SK-N-SH treated with all-trans-retinoic acid at 6 μM for 48 hours (cell line): Measurements from ENCODE around the gene LRRC2.

ENCODE experiments used
- ATAC-seq: fragments of 200-7000 bp; cut with Tn5 transposase; 3 replicates; pipeline ENCODE4 v1.9.1; 2020; ENCODE audit warnings: mild to moderate bottlenecking, moderate library complexity
- ARNTL ChIP-seq: fragments of 450-650 bp; formaldehyde crosslinking; IDR thresholded peaks from 2 replicates; pipeline ENCODE4 v1.5.0; 2020; ENCODE audit warnings: low read depth, mild to moderate bottlenecking, moderate library complexity, borderline replicate concordance
- BACH2 ChIP-seq: fragments of 250-450 bp; sonication (Bioruptor Pico); IDR thresholded peaks from 2 replicates; pipeline ENCODE4 v1.9.0; 2021; ENCODE audit warnings: mild to moderate bottlenecking, borderline replicate concordance
- CREB5 ChIP-seq: fragments of 250-450 bp; sonication (Bioruptor Pico); IDR thresholded peaks from 2 replicates; pipeline ENCODE4 v1.5.1; 2020; ENCODE audit warnings: low read depth, mild to moderate bottlenecking, moderate library complexity
- CSDC2 ChIP-seq: fragments of 250-450 bp; sonication (Bioruptor Pico); IDR thresholded peaks from 2 replicates; pipeline ENCODE4 v1.5.0; 2020; ENCODE audit warnings: mild to moderate bottlenecking, moderate library complexity
- GLIS3 ChIP-seq: fragments of 250-450 bp; sonication (Bioruptor Pico); IDR thresholded peaks from 2 replicates; pipeline ENCODE4 v1.5.0; 2020; ENCODE audit warnings: mild to moderate bottlenecking, moderate library complexity
- ISL1 ChIP-seq: fragments of 250-450 bp; sonication (Bioruptor Pico); IDR thresholded peaks from 2 replicates; pipeline ENCODE4 v2.1.2; 2022; ENCODE audit warnings: mild to moderate bottlenecking, moderate library complexity
- OSR1 ChIP-seq: fragments of 250-450 bp; sonication (Bioruptor Pico); IDR thresholded peaks from 2 replicates; pipeline ENCODE4 v1.8.0; 2022; ENCODE audit warnings: moderate library complexity, mild to moderate bottlenecking, inconsistent platforms
- RARB ChIP-seq: fragments of 250-450 bp; sonication (Bioruptor Pico); IDR thresholded peaks from 2 replicates; pipeline ENCODE4 v1.8.0; 2021; ENCODE audit warnings: mild to moderate bottlenecking, moderate library complexity
- SNAI2 ChIP-seq: fragments of 250-450 bp; sonication (Bioruptor Pico); IDR thresholded peaks from 2 replicates; pipeline ENCODE4 v1.5.0; 2020; ENCODE audit warnings: mild to moderate bottlenecking, moderate library complexity
- TCF4 ChIP-seq: fragments of 250-450 bp; sonication (Bioruptor Pico); IDR thresholded peaks from 2 replicates; pipeline ENCODE4 v1.8.0; 2021; ENCODE audit warnings: mild to moderate bottlenecking, moderate library complexity, borderline replicate concordance
- TOX ChIP-seq: fragments of 250-450 bp; sonication (Bioruptor Pico); IDR thresholded peaks from 2 replicates; pipeline ENCODE4 v1.8.0; 2021; ENCODE audit warnings: mild to moderate bottlenecking, moderate library complexity, borderline replicate concordance
- TSHZ2 ChIP-seq: fragments of 250-450 bp; sonication (Bioruptor Pico); IDR thresholded peaks from 2 replicates; pipeline ENCODE4 v1.5.0; 2020; ENCODE audit warnings: mild to moderate bottlenecking, moderate library complexity
- ZC3H10 ChIP-seq: fragments of 250-450 bp; sonication (Bioruptor Pico); IDR thresholded peaks from 2 replicates; pipeline ENCODE4 v1.5.1; 2021; ENCODE audit warnings: mild to moderate bottlenecking, moderate library complexity
- ZFP3 ChIP-seq: fragments of 250-450 bp; sonication (Bioruptor Pico); IDR thresholded peaks from 2 replicates; pipeline ENCODE4 v1.5.0; 2020; ENCODE audit warnings: mild to moderate bottlenecking, moderate library complexity
- ZFP30 ChIP-seq: fragments of 450-650 bp; formaldehyde crosslinking; IDR thresholded peaks from 2 replicates; pipeline ENCODE4 v1.5.0; 2022; ENCODE audit warnings: mild to moderate bottlenecking, moderate library complexity
- ZNF565 ChIP-seq: fragments of 450-650 bp; formaldehyde crosslinking; conservative IDR thresholded peaks from 2 replicates; pipeline ENCODE4 v1.5.0; 2020; ENCODE audit warnings: low read depth, mild to moderate bottlenecking, moderate library complexity
- ZNF70 ChIP-seq: fragments of 450-650 bp; formaldehyde crosslinking; IDR thresholded peaks from 2 replicates; pipeline ENCODE4 v1.5.0; 2020; ENCODE audit warnings: mild to moderate bottlenecking, moderate library complexity
- ZNF8 ChIP-seq: fragments of 450-650 bp; formaldehyde crosslinking; IDR thresholded peaks from 2 replicates; pipeline ENCODE4 v1.5.0; 2020; ENCODE audit warnings: mild to moderate bottlenecking, moderate library complexity
- TF ChIP-seq, protein P1 (sequence below): fragments of 250-450 bp; sonication (Bioruptor Pico); IDR thresholded peaks from 2 replicates; pipeline ENCODE4 v1.8.0; 2021; ENCODE audit warnings: low read depth, mild to moderate bottlenecking, moderate library complexity, borderline replicate concordance
- TF ChIP-seq, protein P2 (sequence below): fragments of 250-450 bp; sonication (Bioruptor Pico); IDR thresholded peaks from 2 replicates; pipeline ENCODE4 v1.5.1; 2021; ENCODE audit warnings: mild to moderate bottlenecking, moderate library complexity
- TF ChIP-seq, protein P3 (sequence below): fragments of 250-450 bp; sonication (Bioruptor Pico); IDR thresholded peaks from 2 replicates; pipeline ENCODE4 v1.8.0; 2020; ENCODE audit warnings: mild to moderate bottlenecking, moderate library complexity, borderline replicate concordance

Gene LRRC2

GRCh38 chr3:46574881-46575576, 8.9 kb upstream of the LRRC2 start:
- no peak for ATAC-seq

GRCh38 chr3:46574243-46574646, 8.1 kb upstream of the LRRC2 start:
- no peak for ATAC-seq
- TF ChIP-seq ISL1 (CRISPR knock-in tag): no peak
- TF ChIP-seq CSDC2 (CRISPR knock-in tag): no peak
- no peak for TF ChIP-seq OSR1 (CRISPR knock-in tag)
- no peak for TF ChIP-seq BACH2
- TF ChIP-seq ZFP30: no peak
- no peak for TF ChIP-seq ZNF565 (CRISPR knock-in tag)
- TF ChIP-seq ZNF8 (CRISPR knock-in tag): no peak
- TF ChIP-seq TCF4 (CRISPR knock-in tag): no peak
- TF ChIP-seq ZNF70: no peak
- no peak for TF ChIP-seq ZC3H10
- TF ChIP-seq TOX: no peak
- no peak for TF ChIP-seq RARB (CRISPR knock-in tag)
- no peak for TF ChIP-seq GLIS3
- TF ChIP-seq ZFP3 (CRISPR knock-in tag): no peak
- TF ChIP-seq, protein P1, sequence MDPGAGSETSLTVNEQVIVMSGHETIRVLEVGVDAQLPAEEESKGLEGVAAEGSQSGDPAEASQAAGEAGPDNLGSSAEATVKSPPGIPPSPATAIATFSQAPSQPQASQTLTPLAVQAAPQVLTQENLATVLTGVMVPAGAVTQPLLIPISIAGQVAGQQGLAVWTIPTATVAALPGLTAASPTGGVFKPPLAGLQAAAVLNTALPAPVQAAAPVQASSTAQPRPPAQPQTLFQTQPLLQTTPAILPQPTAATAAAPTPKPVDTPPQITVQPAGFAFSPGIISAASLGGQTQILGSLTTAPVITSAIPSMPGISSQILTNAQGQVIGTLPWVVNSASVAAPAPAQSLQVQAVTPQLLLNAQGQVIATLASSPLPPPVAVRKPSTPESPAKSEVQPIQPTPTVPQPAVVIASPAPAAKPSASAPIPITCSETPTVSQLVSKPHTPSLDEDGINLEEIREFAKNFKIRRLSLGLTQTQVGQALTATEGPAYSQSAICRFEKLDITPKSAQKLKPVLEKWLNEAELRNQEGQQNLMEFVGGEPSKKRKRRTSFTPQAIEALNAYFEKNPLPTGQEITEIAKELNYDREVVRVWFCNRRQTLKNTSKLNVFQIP (CRISPR knock-in tag): no peak

More at GRCh38 chr3:46574881-46575576, 8.9 kb upstream of the LRRC2 start:
- TF ChIP-seq ZNF70 (no peak), ZC3H10 (no peak), GLIS3 (no peak), SNAI2 (CRISPR knock-in tag) (no peak), CREB5 (no peak), ZFP30 (no peak), ISL1 (CRISPR knock-in tag) (no peak), ARNTL (CRISPR knock-in tag) (no peak)
- TF ChIP-seq, protein P1 (CRISPR knock-in tag): no peak
- TF ChIP-seq, protein P2, sequence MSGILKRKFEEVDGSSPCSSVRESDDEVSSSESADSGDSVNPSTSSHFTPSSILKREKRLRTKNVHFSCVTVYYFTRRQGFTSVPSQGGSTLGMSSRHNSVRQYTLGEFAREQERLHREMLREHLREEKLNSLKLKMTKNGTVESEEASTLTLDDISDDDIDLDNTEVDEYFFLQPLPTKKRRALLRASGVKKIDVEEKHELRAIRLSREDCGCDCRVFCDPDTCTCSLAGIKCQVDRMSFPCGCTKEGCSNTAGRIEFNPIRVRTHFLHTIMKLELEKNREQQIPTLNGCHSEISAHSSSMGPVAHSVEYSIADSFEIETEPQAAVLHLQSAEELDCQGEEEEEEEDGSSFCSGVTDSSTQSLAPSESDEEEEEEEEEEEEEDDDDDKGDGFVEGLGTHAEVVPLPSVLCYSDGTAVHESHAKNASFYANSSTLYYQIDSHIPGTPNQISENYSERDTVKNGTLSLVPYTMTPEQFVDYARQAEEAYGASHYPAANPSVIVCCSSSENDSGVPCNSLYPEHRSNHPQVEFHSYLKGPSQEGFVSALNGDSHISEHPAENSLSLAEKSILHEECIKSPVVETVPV (CRISPR knock-in tag): no peak
- TF ChIP-seq, protein P3, sequence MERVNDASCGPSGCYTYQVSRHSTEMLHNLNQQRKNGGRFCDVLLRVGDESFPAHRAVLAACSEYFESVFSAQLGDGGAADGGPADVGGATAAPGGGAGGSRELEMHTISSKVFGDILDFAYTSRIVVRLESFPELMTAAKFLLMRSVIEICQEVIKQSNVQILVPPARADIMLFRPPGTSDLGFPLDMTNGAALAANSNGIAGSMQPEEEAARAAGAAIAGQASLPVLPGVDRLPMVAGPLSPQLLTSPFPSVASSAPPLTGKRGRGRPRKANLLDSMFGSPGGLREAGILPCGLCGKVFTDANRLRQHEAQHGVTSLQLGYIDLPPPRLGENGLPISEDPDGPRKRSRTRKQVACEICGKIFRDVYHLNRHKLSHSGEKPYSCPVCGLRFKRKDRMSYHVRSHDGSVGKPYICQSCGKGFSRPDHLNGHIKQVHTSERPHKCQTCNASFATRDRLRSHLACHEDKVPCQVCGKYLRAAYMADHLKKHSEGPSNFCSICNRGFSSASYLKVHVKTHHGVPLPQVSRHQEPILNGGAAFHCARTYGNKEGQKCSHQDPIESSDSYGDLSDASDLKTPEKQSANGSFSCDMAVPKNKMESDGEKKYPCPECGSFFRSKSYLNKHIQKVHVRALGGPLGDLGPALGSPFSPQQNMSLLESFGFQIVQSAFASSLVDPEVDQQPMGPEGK: no peak
- TF ChIP-seq, all 23 proteins: peak for 0

DNA sequence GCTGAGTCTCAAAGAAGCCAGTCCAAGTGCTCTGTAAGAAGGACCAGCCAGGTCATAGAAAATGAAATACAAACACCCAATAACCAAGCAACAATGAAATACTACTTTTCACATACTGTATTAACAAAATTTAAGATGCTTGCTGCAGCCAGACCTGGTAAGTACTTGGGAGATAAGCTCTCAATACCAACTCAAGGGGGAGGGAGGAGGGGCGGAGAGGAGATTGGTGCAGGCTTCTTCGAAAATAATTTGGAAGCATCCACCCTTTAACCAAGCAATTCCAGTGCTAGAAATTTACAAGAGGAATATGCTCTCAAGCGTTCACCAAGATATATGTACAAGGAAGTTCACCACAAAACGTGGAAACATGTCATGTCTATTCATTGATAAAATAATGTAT, 7.6 kb upstream of the LRRC2 start:
- ATAC-seq: no peak
- no peak for TF ChIP-seq BACH2
- TF ChIP-seq, protein P1 (CRISPR knock-in tag): no peak
- TF ChIP-seq ZNF70: no peak
- no peak for TF ChIP-seq TSHZ2 (CRISPR knock-in tag)
- TF ChIP-seq, protein P3: no peak
- TF ChIP-seq OSR1 (CRISPR knock-in tag): no peak
